Raji (cell line): ENCODE results near the gene KLF11.

Experiments
- POLR2A ChIP-seq: IDR thresholded peaks from 2 replicates; pipeline ENCODE4 v1.6.1; 2011; ENCODE audit warnings: low read depth, low read length, control low read depth; ENCODE audit not compliant: insufficient read depth

The KLF11 gene

DNA sequence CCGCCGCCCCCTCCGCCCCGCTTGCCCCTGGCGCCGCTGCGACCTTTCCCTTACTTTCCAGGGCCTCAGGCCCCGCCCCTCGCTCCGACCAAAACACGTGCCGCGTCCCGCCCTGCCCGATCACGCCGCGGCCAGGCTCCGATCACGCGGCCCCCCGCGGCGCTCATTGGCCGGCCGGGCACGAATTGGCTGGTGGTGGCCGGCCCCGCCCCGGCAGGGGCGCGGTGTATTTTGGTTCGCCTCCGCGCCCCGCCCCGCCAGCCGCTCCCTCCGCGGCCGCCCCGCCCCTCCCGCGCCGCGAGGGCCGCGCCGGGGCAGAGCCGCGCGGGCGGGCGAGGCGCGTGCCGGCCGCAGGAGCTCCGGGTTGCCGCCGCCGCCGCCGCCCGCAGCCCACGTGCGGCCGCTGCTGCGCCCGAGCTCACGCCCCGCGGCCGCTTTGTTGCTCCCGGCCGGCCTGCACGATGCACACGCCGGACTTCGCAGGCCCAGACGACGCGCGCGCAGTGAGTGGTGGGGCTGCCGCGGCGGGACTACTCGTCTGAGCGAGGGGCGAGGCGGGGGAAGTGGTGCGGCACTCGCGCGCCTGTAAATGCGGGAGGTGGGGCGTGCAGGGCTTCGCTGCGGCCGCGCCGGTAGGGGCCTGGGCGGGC, at the start of gene KLF11:
Gene KLF11 (plus strand): TSS at position 295 of the 650 bp plus-strand sequence. CDS start 167 bp downstream, at position 462.
- no peak for TF ChIP-seq POLR2A

DNA sequence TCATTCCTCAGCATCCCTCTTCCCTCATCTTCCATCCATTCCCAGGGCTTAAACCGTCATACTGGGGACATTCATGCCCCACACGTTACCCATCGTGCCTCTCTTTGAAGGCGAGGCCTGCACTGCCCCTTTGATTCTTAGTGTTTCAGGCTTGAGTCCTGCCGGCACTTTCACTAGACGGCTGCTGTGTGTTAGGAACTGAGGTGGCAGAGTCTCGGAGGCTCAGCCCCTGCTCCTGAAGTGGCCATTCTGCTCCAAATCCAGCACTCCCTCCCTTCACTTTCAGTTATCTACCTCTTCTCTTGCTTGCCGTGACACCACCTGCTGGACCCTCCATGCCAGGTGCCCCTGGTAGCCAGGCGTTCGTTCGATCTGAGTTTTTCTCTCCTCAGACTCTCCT, 48.9 kb upstream of the KLF11 start:
- no peak for TF ChIP-seq POLR2A

DNA sequence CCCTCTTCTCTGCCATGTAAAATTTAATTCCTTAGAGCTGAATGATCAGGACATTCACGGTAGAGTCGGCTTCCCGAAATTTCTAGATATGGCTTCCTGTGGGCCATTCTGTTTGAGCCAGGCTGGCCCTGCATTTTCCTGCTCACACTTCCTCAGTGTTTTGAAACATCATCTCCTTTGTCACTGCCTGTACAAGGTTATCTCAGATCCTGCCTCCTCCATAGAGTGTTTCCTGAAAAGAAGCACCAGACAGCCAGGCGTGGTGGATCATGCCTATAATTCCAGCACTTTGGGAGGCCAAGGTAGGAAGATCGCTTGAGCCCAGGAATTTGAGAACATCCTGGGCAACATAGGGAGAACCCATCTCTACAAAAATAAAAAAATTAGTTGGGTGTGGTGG, 48.3 kb upstream of the KLF11 start:
- no peak for TF ChIP-seq POLR2A

DNA sequence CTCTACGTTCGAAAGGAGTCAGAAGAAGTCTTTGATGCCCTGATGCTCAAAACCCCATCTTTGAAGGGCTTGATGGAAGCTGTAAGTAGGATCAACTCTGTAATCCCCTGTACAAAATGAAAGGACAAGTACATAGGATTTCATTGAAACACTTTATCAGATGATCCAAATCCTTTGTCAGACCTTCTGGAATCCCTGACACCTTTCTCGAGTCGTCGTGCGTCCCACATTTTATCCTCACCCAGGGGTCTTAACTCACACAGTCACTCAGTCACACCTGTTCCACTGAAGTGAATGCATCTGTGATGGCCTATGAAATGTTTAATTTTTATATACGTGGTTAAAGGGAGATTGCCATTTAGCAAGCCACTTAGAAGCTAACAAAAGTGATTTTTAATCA, 47.0 kb upstream of the KLF11 start:
- no peak for TF ChIP-seq POLR2A

DNA sequence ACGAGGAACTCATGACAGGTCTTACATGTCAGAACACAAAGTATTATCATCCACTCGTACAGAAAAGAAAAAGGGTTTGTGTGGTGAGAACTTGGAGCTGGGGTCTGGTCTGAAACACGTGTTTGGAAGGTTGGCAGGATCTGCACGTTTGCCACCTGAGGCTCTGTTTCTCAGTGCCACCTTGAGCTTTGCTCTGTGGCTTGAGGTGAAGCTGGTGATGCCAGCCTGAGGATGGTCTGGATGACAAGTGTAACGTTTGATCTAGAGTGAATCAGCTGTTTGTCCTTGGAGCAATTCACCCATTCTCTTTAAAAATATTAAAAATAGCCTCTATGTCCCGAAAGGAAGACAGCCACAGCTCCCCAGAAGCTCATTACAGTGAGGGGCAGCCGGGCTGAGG, 45.4 kb upstream of the KLF11 start:
- TF ChIP-seq POLR2A, result no peak

DNA sequence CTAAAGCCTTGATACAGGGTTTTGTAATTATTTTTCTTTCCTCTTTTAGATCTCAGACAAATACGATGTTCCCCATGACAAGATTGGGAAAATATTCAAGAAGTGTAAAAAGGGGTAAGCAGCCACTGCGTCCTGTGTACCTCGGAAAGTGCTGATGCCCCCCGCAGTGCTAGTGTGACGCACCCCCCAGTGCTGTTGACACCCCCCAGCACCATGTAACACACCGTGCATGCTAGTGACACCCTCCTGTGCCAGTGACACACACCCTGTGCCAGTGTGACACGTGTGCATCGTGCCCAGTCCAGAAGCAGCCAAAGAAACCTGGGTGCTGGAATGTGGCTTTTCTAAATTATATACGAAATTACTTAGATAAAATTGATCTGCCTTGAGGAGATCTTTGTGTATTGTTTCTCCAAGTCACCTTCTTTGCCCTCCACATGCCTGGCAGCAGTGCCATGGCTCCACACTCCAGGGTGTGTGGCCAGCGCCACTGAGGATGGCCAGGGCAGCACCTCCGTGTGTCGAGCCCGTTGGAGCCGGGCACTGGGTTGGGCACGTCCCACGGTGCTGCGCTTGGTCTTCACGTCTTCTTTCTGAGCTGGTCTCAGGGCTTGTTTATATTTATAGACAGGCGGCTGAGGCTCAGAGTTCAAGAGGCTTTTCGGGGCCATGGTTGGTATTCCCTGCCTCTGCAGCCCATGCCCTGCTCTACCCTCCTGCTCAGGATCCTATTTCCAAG, 44.3 kb upstream of the KLF11 start:
- no peak for TF ChIP-seq POLR2A

DNA sequence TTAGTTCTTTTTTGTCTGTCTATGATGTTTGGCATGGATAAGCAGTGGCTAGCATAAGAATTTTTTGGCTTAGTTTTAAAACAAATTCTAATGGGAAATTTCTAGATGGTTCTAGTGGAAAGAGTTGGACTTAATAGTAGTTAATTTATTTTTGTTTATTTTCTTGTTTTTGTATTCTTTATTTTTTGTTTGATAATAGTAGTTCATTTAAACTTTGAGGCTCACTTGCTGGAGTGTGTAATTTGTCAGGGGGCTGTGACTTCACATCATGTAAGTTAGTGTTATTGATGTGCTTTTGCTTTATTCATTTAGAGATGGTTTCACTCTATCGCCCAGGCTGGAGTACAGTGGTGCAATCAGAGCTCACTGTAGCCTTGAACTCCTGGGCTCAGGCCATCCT, 43.7 kb upstream of the KLF11 start:
- no peak for TF ChIP-seq POLR2A

DNA sequence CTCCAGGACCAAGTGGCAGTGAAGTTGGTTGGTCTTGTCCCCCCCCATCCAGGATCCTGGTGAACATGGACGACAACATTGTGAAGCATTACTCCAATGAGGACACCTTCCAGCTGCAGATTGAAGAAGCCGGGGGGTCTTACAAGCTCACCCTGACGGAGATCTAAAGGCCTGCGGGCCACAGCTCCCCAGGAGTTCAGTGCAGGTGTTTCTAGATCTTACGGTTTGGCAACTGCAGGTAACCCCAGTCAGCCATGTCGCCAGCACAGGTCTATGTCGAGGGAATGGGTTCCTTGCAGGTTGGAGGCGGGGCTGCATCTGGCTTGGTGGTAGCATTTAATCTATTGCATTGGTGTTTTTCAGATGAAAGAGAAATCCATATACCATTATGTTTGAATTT, 42.8 kb upstream of the KLF11 start:
- TF ChIP-seq POLR2A, result no peak

DNA sequence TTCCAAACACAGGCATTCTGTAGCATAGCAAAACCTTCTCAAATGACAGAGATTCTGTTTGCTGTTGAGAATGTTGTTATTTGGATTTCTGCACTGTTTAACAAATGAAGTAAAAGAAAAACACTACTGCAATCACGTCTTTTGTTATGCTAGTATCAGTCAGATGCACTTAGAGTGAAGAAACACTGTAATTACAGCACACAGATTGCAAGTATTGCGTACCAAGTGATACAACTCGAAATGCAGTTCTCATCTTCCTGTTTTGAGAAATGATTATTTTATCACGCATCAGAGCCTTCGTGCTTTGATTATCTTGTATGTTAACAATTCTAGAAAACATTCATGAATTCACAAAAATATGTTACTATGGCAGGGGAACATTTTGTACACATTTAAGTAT, 41.8 kb upstream of the KLF11 start:
- no peak for TF ChIP-seq POLR2A

DNA sequence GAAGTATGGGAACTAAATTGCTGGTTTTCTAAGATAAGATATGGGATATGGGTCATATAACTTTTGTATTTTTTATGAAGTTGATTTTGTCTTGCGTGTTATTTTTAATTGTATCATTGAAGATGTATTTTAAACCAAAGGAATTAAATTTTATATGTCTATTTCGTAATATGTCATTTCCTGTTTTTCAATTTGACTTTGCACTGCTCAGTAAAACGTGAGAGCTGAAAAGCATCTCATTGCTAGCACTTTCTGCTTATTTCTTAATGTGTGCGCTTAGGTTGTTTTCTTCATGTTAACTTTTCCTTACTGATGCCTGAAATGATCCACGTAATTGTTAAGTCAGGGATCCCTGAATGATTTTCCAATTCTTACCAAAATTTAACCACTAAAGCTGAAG, 41.2 kb upstream of the KLF11 start:
- TF ChIP-seq POLR2A, result no peak

DNA sequence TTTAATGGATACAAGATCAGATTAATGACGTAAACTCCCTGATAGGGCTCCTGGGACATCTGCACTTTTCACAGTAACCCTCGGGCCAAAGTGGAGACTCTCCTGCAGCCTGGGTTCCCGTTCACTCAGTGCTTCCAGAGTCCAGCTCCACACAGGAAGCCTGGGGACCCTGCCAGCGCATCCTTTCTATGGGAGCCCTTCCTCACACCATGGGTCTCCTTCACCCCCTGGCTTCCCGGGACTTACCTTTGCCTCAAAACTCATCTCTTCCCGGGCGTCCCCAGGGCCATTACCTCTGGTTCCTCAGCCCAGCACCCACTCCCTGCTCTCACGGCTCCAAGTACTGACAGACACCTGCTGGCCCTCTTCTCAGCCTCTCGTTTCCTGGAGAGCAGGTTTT, 40.7 kb upstream of the KLF11 start:
- TF ChIP-seq POLR2A, result no peak

DNA sequence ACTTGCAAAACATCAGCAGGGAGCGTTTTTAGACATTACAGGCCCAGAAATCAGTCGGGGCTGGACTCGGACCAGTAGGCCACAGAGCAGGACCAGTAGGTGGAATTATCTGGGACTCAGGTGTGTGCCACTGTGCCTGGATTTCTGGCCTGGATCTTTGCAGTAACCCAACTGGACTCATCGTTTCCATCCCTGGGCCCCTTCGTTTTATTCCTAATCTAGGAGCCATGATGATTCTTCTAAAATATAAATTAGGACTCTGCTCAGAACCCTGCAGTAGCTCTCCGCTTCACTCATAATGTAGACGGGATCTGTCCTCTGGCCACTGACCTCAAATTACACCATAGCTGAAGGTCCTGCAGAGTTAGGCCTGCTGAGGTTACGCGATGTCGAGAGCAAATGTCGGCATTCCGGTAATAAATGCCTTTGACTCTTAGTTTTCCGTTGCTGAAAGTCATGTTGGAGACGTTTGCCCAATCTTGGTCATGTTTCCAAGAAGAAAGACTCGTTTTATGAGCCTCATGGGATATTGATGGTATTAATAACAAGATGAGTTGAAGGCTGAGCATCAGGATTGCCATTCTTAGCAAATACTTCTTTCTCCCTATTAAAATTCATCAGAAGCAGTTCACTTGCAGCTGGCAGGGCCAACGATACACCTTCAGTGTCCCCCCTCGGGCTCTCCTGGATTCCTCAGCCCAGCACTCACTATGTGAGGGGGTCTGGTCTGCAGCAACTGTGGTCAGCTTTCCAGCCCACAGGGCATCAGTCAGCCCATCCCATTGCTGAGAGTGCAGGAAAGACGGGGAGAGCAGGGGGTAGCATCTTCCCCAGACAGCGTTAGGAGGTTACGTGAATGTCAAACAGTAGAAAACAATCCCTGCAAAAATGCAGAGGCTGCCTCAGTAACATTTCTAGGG, 39.9 kb upstream of the KLF11 start:
- TF ChIP-seq POLR2A, result no peak

DNA sequence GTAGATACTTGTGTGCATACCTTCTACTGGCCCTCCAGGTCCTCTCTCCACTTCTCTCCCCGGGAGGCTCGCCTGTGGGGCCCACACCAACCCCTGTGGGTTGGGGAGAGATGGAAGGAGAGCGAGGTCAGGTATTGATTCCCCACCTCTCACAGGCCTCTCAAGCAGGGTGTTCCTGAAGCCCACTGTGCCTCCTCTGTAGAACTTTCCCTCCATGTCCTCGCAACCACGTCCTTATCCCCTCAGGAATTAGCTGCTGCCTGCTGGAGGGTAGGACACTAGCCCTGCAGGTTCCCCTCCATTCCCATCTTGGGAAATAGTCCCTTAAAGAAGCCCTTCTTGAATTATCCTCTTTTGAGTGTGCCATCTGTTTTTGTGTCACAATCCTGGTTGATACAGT, 38.9 kb upstream of the KLF11 start:
- TF ChIP-seq POLR2A, result no peak

DNA sequence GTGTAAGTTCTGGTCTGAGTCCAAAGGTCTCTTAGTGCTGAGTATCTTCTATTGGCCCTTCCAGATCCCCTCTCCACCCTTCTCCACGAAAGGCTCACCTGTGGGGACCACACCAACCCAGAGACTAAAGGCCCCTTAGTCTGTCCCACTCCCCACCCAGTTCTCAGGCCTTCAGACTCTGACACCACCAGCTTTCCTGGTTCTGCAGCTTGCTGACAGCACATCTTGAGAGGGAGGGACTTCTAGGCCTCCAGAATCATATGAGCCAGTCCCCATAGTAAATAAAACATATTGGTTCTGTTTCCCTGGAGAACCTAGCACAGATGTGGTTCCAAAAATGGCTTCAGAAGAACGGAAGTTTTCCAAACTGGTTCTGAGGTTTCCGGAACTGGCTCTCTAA, 38.5 kb upstream of the KLF11 start:
- TF ChIP-seq POLR2A, result no peak

DNA sequence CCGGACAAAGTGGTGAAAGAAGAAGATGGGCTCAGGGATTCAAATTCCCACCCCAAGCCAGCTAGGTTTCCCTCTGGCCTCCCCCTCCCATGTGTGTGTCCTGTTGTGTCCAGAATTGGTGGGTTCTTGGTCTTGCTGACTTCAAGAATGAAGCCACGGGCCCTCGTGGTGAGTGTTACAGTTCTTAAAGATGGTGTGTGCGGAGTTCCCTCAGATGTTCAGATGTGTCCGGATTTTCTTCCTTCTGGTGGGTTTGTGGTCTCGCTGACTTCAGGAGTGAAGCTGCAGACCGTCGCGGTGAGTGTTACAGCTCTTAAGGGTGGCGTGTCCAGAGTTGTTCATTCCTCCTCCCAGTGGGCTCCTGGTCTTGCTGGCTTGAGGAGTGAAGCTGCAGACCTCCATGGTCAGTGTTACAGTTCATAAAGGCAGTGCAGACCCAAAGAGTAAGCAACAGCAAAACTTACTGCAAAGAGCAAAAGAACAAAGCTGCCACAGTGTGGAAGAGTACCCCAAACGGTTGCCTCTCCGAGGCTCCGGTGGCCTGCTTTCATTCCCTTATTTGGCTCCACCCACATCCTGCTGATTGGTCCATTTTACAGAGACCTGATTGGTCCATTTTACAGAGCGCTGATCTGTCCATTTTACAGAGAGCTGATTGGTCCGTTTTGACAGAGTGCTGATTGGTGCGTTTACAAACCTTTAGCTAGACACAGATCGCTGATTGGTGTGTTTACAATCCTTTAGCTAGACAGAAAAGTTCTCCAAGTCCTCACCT, 37.7 kb upstream of the KLF11 start:
- no peak for TF ChIP-seq POLR2A
